Activated CD4-positive, CD25-positive, alpha-beta regulatory T cell treated with anti-CD3 and anti-CD28 coated beads, Interleukin-2, amount 50 U/mL, for 24 hours (primary cell): ENCODE data around the gene SLIT1.

Experiments
- ATAC-seq, 2 donors: fragments of 150-1000 bp; cut with Tn5 transposase; one replicate each; pipeline ENCODE4 v1.10.0; 2021; ENCODE audit warnings: mild to moderate bottlenecking in 1 of 2, moderate library complexity in 1 of 2

Gene SLIT1

DNA sequence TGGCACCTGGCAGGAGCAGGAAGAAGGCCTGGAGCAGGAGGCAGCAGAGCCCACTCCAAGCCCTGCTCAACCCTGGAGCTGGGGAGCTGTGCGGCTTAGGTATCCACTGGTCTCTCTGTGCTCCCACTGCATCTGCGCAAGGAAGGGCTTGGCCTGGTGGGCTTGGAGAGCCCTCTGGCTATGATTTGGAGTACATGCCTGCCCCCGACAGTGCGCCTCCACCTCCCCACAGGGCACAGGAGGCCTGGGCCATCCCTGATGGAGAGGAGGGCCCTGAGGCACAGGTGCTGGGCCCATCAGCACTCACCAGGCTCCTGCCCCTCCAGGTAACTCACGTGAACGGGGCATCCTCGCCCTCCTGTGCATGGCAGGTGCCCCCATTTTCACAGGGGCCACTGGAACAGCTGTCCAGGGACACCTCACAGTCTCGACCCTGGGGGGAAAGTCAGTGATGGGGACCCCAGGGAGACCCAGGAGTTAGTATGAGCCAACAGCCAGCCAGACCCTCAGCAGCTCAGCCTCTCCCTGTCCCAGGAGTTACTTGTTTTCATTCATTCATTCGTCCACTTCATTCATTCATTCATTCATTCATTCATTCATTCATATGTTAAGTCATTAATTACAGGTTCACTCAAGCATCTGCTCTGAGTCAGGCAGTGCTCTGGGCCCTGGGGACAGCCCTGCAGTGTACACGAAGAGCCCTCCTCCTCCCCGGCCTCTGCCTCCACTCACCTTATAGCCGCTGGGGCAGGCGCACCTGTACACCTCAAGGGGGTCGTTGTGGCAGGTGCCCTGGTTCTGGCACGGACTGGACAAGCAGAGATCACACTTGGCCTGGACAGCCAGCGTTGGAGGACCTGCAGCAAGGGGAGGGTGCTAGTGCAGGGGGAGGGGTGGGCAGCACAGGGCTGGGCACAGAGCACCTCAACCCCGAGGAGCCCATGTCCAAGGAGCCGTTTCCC lies 167.2 kb downstream of the SLIT1 start:
- no peak for ATAC-seq

DNA sequence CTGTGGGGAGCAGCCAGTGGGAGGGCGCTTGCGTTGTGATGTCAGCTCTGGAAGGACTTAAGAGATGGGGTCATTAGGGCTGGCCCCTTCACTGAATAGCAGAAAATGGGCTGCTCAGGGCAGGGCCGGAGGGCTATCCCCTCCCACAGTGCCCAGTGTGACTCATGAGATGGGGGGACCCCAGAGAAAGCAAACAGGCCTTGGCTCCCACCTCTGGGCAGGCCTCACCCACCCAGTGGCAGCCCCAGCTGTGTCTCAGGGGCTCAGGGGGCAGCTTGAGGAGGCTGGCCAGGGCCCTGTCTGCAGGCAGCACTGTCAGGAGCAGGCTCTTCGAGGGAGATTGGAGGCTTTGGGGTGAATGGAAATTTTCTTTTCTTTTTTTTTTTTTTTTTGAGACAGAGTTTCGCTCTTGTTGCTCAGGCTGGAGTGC lies 168.3 kb downstream of the SLIT1 start:
- no peak for ATAC-seq

DNA sequence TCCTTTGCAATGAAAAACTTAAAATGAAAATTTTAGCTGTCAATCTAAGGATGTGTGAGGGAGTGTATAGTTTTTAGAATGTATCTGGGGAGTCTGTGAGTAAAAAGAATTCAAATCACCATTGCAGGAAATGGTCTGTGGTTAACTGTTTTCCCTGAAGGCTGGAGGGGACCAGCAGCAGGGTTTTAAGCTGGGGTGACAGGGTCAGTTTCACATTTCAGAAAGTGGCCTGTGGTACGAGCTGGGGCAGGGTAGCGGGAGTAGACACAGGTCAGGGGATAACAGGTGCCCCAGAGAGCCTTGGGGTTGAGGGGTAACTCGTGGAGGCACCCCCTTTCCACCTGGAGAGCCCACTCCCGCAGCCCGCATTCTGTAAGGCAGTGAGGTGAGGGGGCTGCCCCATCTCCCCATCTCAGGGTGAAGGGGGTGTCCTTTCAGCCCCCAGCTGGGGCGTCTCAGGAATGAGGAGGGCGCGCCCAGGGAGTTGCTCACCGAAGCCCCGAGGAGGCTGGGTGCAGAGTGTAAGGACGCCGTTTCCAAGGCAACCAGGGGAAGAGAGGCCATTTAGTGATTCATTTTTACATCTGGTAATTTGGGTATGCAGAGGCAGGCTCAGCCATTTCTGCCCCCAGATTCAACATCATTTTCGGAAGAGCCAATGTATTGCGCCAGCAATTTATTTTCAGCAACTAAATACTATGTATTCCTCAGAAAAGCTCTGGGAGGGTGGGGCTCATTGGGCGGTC lies 168.9 kb downstream of the SLIT1 start:
- ATAC-seq: peak; percentile 53 to 71

DNA sequence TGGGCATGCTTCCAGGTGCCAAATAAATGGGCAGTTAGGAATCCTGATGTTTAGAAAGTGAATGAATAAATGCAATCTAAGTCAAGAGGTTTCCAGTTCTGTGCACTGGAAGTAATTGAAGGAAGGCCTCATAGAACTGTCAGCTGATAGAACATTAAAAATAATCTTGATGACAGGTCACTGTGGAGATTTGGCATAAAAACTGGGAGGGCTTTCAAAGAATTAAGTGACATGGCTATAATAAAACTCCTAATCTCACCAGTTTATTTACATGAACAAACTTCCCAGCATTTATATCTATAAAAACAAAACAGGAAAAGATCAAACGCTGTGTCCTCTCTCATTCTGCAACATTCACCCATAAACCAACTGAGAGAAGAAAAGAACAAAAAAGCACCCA lies 170.5 kb downstream of the SLIT1 start:
- ATAC-seq: no peak

DNA sequence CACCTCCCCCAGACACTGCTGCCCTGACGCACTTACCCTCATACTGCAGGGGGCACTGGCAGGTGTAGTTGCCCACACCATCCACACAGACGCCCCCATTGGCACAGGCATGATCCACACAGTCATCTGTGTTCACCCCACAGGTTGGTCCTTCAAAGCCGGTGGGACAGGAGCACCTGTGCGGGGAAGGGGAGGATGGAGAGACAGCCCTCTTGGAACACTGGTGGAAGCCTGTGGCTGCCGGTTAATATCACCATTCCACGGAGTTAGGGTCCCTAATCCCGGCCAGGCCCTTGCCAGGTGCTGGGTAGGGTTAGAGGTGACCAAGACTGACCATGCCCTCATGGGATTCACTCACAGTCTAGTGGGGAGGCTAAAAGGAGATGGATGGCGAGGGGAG lies 171.8 kb downstream of the SLIT1 start:
- no peak for ATAC-seq

DNA sequence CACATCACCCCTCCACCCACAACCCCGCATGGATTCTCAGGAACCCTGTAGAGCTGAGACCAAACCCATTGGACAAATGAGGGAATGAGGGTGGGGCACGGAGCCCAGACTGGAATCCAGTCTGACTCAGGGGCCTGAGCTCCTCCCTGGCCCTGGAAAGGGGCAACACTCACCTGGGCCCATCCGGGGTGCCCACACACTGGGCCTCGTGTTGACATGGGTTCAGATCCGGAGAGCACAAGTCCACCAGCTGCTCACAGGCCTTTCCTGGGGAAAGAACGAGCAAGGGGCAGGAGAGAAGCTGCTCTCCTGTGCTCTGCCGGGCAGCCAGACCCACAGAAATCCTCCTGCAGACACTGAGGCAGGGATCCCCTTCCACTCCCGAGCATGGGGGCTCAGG lies 172.2 kb downstream of the SLIT1 start:
- no peak for ATAC-seq

DNA sequence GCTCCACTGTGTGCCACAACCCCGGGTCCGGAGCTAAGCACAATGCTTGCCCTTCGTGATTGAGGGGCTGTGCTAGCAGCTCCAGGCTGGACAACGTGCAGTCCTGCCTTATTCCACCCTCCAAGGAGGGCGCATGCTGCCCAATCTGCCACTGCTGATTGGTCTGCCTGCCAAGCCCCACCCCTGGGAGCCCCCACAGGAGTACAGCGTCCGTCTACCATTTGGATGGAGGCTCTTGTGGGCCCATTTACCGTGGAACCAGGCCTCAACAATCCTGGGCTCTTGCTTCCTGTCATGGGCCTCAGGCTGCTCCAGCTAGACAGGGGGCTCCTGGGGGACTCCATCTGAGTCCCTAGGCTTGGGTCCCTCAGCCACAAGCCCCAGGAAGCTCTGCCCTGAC lies 173.3 kb downstream of the SLIT1 start:
- no peak for ATAC-seq

DNA sequence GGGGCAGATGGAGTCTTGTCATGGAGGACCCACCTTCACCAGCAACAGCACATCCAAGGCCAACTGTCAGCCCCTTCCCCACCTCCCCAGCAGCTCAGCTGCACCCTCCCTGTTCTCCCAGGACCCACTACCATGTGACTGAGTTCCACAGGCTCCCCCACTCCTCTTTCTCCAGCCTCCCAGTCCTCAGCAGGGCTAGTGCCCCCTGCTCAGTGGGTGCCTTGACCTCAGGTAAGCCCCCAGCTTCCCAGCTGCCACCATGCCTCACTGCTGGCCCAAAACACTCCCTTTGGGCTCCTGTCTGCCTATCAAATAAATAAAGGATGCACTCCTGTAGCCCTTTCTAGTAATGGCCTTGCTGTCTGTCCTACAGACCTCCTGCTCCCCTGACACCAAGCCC lies 174.4 kb downstream of the SLIT1 start:
- no peak for ATAC-seq

DNA sequence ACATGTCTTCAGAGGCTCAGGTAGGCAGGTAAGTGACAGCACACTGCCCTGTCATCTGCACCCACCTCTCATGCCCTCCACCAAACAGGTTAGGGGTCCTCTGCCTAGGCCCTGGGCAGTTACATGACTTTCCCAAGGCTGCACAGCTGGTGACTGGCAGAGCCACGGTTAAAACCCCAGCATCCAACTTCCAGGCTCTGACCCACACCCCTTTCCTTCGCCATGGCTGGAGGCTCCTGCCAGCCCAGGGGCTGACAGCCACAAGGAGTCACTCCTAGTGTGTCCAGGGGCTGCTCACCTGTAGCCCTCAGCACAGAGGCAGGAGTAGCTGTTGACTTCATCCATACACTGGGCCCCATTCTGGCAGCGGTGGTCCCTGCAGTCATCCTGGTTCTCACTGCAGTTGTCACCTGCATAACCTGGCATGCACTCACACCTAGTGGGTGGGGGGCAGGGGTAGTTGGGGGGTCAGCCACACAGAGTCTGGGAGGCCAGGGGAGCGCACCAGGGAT lies 175.0 kb downstream of the SLIT1 start:
- no peak for ATAC-seq

DNA sequence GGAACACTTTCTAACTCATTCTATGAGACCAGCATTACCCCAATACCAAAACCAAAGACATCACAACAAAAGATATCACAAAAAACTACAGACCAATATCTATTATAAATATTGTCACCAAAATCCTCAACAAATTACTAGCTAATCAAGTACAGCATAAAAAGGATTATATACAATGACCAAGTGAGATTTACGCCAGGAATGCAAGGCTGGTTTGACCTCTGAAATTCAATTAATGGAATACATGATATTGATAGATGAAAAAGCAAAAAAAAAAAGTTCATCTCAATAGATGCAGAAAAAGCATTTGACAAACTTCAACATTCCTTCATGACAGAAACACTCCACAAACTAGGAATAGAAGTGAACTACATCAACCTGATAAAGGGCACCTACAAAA lies 178.3 kb downstream of the SLIT1 start:
- ATAC-seq: no peak

DNA sequence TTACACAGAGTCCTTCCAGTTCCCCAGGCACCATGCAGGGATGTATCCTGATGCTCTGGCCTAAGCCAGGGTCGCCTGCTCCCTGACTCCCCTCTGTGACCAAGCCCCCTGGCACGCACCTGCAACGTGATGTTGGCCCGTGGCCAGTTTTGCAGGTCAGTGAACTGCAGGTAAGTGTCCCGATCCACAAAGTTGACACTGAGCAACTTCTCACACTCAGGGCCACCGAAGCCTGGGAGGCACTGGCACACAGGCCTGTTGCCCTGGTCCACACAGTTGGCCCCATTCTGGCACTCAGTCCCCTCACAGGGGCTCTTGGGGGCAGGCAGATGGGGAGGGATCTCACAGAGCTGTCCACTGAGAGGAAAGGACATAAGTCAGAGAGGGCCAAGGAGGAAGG lies 179.4 kb downstream of the SLIT1 start:
- no peak for ATAC-seq

DNA sequence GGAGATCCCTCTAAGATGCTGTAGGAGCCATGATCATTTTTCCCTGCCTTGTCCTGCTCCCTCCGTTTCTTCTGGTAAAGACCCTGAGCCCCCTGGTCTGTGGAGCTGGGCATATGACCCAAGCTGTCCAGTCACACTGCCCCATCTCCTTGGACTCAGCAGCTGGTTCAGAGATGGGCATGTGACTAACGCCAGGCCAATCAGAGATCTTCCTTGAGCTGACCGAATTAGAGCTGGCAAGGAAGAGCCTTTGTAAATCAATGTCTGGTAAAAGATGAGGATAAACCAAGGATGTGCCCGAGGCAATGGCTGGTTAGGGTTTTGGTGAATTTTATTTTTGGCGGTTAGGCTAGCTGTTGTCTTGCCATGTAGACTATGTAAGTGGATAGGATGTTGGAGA lies 180.4 kb downstream of the SLIT1 start:
- ATAC-seq: no peak

DNA sequence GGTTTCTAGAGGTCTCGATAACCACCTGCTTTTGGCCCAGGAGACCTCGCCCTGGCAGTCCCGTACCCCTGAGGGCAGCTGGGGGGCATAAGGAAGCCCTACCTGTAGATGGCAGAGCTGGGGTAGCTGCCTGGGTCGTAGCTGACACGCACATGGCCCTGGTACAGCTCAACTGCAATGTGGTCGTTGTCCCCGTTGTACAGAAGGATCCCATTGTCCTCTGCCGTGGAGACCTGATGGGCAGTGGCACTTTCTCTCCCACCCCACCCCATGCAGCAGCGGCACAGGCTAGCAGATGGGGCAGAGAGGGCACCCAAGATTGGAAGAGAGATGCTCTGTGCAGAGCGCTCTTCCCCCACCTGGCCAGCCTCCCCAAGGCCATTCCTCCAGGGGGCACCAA lies 181.2 kb downstream of the SLIT1 start:
- no peak for ATAC-seq

DNA sequence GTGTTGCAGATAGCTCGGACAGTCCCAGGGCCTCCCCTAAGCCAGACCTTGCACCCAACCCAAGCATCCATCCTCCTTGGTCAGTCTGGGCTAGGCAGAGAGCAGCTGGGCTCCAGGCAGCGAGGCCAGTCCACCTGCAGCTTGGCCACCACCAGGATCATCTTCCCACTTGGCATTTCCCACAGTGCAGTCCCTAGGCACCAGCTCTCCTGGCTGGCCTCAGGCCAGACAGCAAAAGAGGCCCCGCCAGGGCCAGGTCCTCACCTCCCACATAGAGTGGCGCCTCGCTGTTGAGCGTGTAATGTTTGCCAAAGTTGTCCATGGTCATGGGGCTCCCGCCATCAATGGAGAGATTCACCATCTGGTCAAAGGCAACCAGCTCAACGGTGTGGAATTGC lies 182.0 kb downstream of the SLIT1 start:
- ATAC-seq: no peak

DNA sequence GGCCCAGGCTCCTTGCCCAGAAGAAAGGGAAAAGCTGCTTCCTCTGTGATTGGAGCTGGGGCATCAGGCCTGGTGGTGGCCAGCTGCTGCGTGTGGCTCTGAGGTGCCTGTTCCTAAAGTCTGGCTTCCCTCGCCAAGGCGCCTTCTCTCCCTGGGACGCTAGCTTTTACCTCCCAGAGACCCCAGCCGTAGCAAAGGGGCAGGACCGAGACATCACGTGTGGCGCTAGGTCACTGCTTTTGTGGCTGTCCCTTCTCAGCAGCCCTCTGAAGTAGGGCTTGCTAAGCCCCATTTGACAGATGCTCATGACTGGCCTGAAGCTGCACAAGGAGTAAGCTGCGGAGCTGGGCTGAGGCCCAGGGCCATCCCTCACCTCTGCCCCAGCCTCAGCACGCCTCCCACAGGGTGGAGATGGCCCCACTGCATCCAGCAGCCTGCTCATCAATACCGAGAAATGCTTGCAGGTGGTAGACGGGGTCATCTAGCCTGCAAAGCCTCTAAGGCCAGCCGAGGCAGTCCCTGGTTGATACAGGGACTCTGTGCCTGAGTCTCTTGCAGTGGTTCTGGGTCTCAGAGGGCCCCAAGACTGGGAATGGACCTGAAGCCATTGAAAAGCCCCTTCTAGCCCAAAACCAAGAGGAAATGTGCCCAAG lies 182.5 kb downstream of the SLIT1 start:
- no peak for ATAC-seq

DNA sequence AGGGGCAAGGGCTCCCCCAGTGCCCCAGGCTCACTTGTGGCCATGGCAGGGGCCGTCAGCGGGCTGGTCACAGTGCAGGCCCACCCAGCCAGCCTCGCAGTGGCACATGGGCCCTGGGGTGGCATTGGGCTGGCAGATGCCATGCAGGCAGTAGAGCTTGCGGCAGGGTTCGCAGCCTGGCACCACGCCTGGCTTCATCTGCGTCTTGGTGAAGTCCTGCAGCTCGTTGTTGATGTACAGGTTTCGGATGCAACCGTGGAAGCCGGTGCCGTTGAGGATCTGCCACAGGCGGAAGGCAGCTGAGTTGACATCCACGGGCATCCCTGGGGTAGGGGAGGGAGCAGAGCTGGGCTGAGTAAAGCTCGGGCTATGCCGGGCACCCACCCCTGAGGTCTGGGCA lies 183.1 kb downstream of the SLIT1 start:
- no peak for ATAC-seq

DNA sequence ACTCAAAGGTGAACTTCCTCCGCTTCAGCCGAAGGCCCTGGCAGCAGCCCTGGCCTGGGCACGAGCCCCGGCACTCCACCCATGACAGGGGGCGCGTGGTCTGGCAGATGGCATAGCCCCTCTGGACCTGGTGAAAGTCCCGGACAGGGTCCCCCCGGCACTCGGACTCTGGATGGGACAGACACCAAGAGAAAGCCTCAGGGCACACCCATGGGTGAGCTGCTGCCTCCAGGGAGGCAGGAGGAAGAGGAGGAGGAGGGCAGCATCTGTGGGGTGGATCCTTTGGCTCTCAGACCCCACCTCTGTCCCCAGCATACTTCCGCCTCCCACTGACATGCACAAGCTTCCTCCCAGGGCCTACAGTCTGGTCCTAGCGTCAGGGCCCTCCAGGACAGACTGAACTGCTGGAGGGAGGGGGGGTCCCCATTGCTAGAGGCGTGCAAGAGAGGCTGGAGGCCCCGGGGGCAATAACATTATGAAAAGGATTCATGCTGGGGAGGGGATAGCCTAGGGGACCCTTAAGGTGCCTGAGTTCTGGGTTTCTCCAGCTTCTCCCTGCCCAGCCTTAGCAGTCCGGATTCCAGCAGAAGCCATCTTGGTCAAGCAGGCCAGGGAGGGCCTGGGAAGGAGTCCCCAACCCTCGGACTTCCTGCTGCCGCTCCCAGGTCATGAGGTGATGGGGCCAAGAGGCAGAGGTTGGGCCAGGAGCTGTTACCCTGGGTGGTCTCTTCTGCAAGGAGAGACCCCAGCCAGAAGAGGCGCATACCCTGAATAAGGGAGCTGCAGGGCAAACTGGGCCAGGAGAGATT lies 184.4 kb downstream of the SLIT1 start:
- ATAC-seq: no peak

DNA sequence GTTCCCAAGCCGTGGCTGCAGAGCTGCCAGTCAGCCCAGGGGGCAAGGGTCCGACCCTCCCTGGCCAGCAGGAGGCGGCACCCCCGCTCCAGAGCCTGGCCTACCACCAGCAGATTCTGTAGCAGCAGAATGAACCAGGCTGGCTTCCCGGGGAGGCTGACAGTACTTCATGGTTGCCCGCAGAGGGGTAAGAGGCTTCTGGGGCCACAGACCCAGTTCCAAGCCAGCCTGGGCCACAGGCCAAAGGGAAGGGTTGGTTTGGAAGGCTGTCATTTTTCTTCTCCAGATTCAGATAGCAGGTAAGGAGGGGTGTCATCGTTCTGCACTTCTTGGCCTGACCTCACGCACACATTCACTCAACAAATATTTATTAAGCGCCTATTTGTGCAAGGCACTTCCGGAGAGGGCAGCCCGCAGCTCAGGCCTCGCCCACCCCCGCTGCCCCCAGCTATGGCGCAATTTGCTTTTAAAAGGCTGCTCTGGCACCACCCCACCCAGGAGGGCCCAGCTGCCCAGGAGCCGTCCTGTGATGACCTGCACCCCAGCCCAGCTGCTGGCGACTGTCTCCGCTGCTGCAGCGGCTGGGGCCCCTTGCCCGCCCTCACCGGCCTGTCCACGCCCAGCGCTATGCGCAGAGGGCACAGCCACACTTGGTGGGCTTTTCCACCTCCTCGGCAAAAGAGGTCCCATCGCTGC lies 185.1 kb downstream of the SLIT1 start:
- ATAC-seq: no peak

DNA sequence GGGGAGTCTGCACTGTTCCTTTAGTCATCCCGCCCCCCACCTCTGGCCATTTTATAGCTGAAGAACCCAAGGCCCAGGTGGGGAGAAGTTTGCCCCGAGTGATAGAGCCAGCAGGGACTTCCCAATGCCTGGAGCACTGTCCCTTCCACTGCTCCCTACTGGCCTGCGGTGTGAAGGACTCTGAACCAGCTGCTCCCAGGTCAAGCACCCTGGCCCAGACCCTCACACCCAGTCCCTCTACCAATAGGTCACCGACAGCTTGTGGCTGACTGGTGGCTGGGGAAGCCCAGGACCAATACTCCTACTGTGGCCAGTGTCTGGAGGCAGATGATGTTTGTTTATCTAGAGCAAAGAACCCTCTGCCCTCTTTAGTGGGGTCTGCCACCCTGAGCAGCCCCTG lies 185.8 kb downstream of the SLIT1 start:
- ATAC-seq: no peak

DNA sequence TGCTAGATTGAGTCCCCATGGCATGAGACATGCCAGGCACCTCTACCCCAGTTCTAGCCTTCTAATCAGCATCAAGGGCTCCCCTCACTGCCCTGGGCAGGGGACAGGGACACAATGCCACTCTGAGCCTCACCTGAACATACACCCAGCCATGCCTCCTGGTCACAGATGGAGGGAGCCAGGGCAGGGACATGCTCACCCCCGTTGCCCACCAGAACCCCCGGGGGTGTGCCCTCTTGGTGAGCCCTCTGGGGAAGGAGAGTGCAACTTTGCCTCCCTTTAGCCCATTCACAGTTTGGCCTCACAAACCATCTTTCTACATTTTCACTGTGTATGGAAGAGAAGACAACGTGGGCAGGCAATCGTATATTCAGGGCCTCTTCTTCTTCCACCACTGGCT lies 186.4 kb downstream of the SLIT1 start:
- ATAC-seq: no peak

DNA sequence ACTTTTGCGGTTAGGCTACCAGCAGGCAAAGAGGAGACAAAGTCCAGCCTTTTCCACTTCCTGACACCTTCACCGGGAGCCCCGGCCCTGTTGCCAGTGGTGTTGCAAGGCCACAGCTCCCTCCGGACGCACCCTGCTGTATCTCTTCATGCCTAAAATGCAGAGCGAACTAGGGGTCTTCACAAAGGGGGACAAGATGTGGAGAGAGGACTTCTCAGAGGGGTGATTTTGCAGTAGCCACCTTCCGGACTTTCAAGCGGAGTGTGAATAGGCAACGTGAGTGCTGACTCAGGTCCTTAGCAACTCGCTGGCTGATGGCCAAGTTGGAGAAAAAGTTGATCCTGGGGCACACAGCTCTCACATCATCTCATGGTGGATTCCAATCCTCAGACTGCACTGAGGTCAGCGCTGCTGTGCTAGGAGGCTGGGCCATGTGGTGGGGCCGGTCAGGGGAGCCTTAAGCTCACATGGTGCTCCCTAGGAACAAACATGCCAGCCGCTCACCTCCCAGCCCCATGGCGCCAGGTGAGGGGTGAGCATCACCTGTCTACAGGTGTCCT lies 187.3 kb downstream of the SLIT1 start:
- ATAC-seq: no peak
